Endodermal cell (in vitro differentiated cells): Measurements from ENCODE around the gene SMAD2. TPM values are rescaled to one million over a fixed set of nuclear protein-coding genes. Genes with fewer than 3 reads are reported as not detected.

ENCODE experiments used
- DNase-seq: peaks from one replicate; pipeline ENCODE4 v3.0.0-alpha.2; 2017
- H3K27ac ChIP-seq: 2 replicates; pipeline ENCODE4 v1.5.1; 2013; ENCODE audit warnings: mild to moderate bottlenecking, low read depth, low read length, moderate library complexity
- H3K27me3 ChIP-seq: 2 replicates; pipeline ENCODE4 v1.6.1; 2013; ENCODE audit warnings: mild to moderate bottlenecking, low read length, moderate library complexity; ENCODE audit not compliant: insufficient read depth, control insufficient read depth, poor library complexity, severe bottlenecking
- H3K36me3 ChIP-seq: 2 replicates; pipeline ENCODE4 v1.7.0; 2013; ENCODE audit warnings: mild to moderate bottlenecking, low read length, moderate library complexity; ENCODE audit not compliant: control insufficient read depth, insufficient read depth
- H3K4me1 ChIP-seq: one replicate; pipeline ENCODE4 v1.7.0; 2013; ENCODE audit warnings: low read length; ENCODE audit not compliant: control insufficient read depth, insufficient read depth
- H3K4me3 ChIP-seq: 2 replicates; pipeline ENCODE4 v1.5.1; 2013; ENCODE audit warnings: mild to moderate bottlenecking, low read length, moderate library complexity
- H3K9ac ChIP-seq: 2 replicates; pipeline ENCODE4 v1.6.1; 2013; ENCODE audit warnings: mild to moderate bottlenecking, low read length, moderate library complexity; ENCODE audit not compliant: poor library complexity, severe bottlenecking; ENCODE audit errors: extremely low read depth
- H3K9me3 ChIP-seq: 2 replicates; pipeline ENCODE4 v1.6.1; 2013; ENCODE audit warnings: mild to moderate bottlenecking, low read length, moderate library complexity; ENCODE audit not compliant: control insufficient read depth
- H3K27ac Mint-ChIP-seq: 2 replicates; pipeline ENCODE4 v1.8.0; 2020; ENCODE audit warnings: mixed read lengths
- H3K27me3 Mint-ChIP-seq: 2 replicates; pipeline ENCODE4 v1.8.0; 2021; ENCODE audit warnings: mild to moderate bottlenecking, mixed read lengths; ENCODE audit not compliant: insufficient read depth
- H3K36me3 Mint-ChIP-seq: 2 replicates; pipeline ENCODE4 v1.8.0; 2020; ENCODE audit warnings: low read depth, mixed read lengths
- H3K4me1 Mint-ChIP-seq: 2 replicates; pipeline ENCODE4 v1.8.0; 2020; ENCODE audit warnings: mixed read lengths
- H3K4me3 Mint-ChIP-seq: 2 replicates; pipeline ENCODE4 v1.8.0; 2020; ENCODE audit warnings: mild to moderate bottlenecking, moderate library complexity, mixed read lengths
- H3K9me3 Mint-ChIP-seq: 2 replicates; pipeline ENCODE4 v1.8.0; 2020; ENCODE audit warnings: mild to moderate bottlenecking, mixed read lengths
- CTCF ChIP-seq: fragments of 200-600 bp; sonication (generic); conservative IDR thresholded peaks from 2 replicates; pipeline ENCODE4 v1.5.0; 2021; ENCODE audit warnings: antibody characterized with exemption, mild to moderate bottlenecking
- WGBS, 2 experiments: methylation state at CpG; one replicate each; pipeline versions ENCODE4 v1.1.5 to v1.1.7; 2013; ENCODE audit warnings: missing lambda C conversion rate in 2 of 2, mixed read lengths in 1 of 2; ENCODE audit not compliant: insufficient coverage in 1 of 2, insufficient read length in 1 of 2; 5-methylcytosine and 5-hydroxymethylcytosine counted together
- total RNA-seq, 2 donors: library from RNA; stranded (reverse); fragmentation: NEBNext Ultra II Directional in 1 of 2; extraction: Animal tissue kit (Norgen Biotek cat#: 25700) in 1 of 2; gene quantifications; 2 replicates in 1 of 2; 3 replicates in 1 of 2; pipeline ENCODE4 v1.2.1, GENCODE V29; 2021

The SMAD2 gene
- total RNA-seq, 2 donors from 2014 or later, result 156 to 189 TPM

- peaks cover 27% of the 10 kb centered on the region for H3K9me3 ChIP-seq
- no peak overlapping the region for H3K27ac Mint-ChIP-seq
- no peak overlapping the region for H3K4me3 Mint-ChIP-seq
- peaks cover 48% of the 10 kb centered on the region for H3K4me1 Mint-ChIP-seq
- peaks cover 15% of the 10 kb centered on the region for H3K4me1 ChIP-seq
- no peak for DNase-seq
- peaks cover 3% of the 10 kb centered on the region for H3K36me3 ChIP-seq
- no peaks in the 10 kb centered on the region for H3K27me3 ChIP-seq
- WGBS, 2 experiments, result 100% methylated on average over 1 of the region's 2 CpGs
- H3K27me3 Mint-ChIP-seq, result peaks cover 4% of the 10 kb centered on the region
- H3K9me3 Mint-ChIP-seq, result peaks cover 12% of the 10 kb centered on the region
- H3K36me3 Mint-ChIP-seq, result no peaks in the 10 kb centered on the region
- H3K9ac ChIP-seq, result no peak overlapping the region
- H3K27ac ChIP-seq, result no peak overlapping the region
- no peak for TF ChIP-seq CTCF
- H3K4me3 ChIP-seq, result peak overlapping the region; percentile 60
Observed at GRCh38 chr18:47978141-47978540, 47.7 kb upstream of the SMAD2 start.

GRCh38 chr18:47975701-47976100, 45.2 kb upstream of the SMAD2 start:
- Histone ChIP-seq H3K9ac (no peak overlapping the region), H3K4me3 (peak overlapping the region; percentile 60), H3K27ac (no peak overlapping the region), H3K9me3 (peaks cover 27% of the 10 kb centered on the region), H3K4me1 (peaks cover 20% of the 10 kb centered on the region), H3K27me3 (no peaks in the 10 kb centered on the region), H3K36me3 (peaks cover 3% of the 10 kb centered on the region)
- H3K4me3 Mint-ChIP-seq, result no peak overlapping the region
- no peaks in the 10 kb centered on the region for H3K36me3 Mint-ChIP-seq
- no peak for TF ChIP-seq CTCF
- no peak for DNase-seq
- no peaks in the 10 kb centered on the region for H3K27me3 Mint-ChIP-seq
- H3K4me1 Mint-ChIP-seq, result peaks cover 51% of the 10 kb centered on the region
- peaks cover 12% of the 10 kb centered on the region for H3K9me3 Mint-ChIP-seq
- 41 to 50% methylated on average over 2 to 4 of the region's 4 CpGs for WGBS, 2 experiments
- peak overlapping the region; percentile 78 for H3K27ac Mint-ChIP-seq

DNA sequence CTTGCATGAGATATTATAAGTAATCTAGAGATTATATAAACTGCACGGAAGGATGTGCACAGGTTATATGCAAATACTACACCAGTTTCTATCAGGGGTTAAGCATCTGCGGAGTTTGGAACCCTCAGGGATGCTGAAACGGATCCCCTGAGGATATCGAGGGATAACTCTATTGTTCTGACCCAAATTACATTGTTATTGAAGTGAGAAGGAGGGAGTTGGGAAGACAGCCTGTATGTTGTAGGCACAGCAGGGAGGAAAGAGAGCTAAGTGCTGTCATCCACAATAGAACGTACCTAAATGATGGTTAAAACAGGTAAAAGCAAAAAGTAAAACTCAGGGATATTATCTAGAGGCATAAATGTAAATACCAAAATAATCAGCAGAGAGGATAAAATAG, 44.6 kb upstream of the SMAD2 start:
- no peak for TF ChIP-seq CTCF
- peaks cover 47% of the 10 kb centered on the region for H3K4me1 Mint-ChIP-seq
- peaks cover 20% of the 10 kb centered on the region for H3K4me1 ChIP-seq
- H3K4me3 Mint-ChIP-seq, result no peak overlapping the region
- no peaks in the 10 kb centered on the region for H3K27me3 Mint-ChIP-seq
- H3K36me3 ChIP-seq, result peaks cover 3% of the 10 kb centered on the region
- H3K36me3 Mint-ChIP-seq, result no peaks in the 10 kb centered on the region
- H3K27ac ChIP-seq, result no peak overlapping the region
- no peaks in the 10 kb centered on the region for H3K27me3 ChIP-seq
- DNase-seq, result no peak
- no peak overlapping the region for H3K9ac ChIP-seq
- peaks cover 12% of the 10 kb centered on the region for H3K9me3 Mint-ChIP-seq
- peaks cover 31% of the 10 kb centered on the region for H3K9me3 ChIP-seq
- 43 to 61% methylated on average over 3 to 5 of the region's 5 CpGs for WGBS, 2 experiments
- peak overlapping the region; percentile 18 for H3K4me3 ChIP-seq
- peak overlapping the region; percentile 37 for H3K27ac Mint-ChIP-seq
